Peyer's patch (tissue), 4 donors: ENCODE data around the gene BHLHA15. TPM values are rescaled to one million over a fixed set of nuclear protein-coding genes. Genes with fewer than 3 reads are reported as not detected.

Source experiments
- DNase-seq, 3 donors: peaks; one replicate each; pipeline ENCODE4 v3.0.0-alpha.2; 2017 to 2019
- H3K27ac ChIP-seq, 4 donors: fragments of 200-600 bp; sonication (generic); one replicate each; pipeline ENCODE4 v1.5.1; 2016 to 2019
- H3K27me3 ChIP-seq, 2 donors: fragments of 200-600 bp; sonication (generic); one replicate each; pipeline ENCODE4 v1.5.1; 2019
- H3K36me3 ChIP-seq, 3 donors: fragments of 200-600 bp; sonication (generic); one replicate each; pipeline ENCODE4 v1.5.1; 2016 to 2019
- H3K4me1 ChIP-seq, 4 donors: fragments of 200-600 bp; sonication (generic); one replicate each; pipeline ENCODE4 v1.5.1; 2016 to 2019
- H3K4me3 ChIP-seq, 4 donors: fragments of 200-600 bp; sonication (generic); 1 replicate in 3 of 4; 2 replicates in 1 of 4; pipeline ENCODE4 v1.5.1; 2016 to 2019; ENCODE audit warnings: mild to moderate bottlenecking in 1 of 4
- H3K9me3 ChIP-seq, 4 donors: fragments of 200-600 bp; sonication (generic); one replicate each; pipeline ENCODE4 v1.5.1; 2016 to 2019; ENCODE audit warnings: mild to moderate bottlenecking in 1 of 4
- CTCF ChIP-seq, 6 experiments: fragments of 450-650 bp in 4 of 6; fragments of 200-600 bp in 2 of 6; sonication (generic) in 1 of 6; IDR thresholded peaks; one replicate each; pipeline ENCODE4 v1.5.1; 2017 to 2019; ENCODE audit warnings: antibody characterized with exemption in 6 of 6, mild to moderate bottlenecking in 3 of 6, moderate library complexity in 1 of 6
- POLR2A ChIP-seq, 2 donors: fragments of 450-650 bp; IDR thresholded peaks; one replicate each; pipeline ENCODE4 v1.5.1; 2017; ENCODE audit warnings: antibody characterized with exemption in 2 of 2, mild to moderate bottlenecking in 2 of 2, moderate library complexity in 2 of 2
- total RNA-seq, 4 donors: library from RNA; depleted of rRNA; stranded (reverse); fragments of >200 nt; gene quantifications; one replicate each; pipeline ENCODE4 v1.1.0, GENCODE V29; 2016

BHLHA15 gene
- total RNA-seq, 4 donors from 2014 or later = 1.6 to 9.9 TPM; not detected in 2

GRCh38 chr7:98227939-98228338 lies 16.7 kb downstream of the BHLHA15 start:
- Histone ChIP-seq H3K4me1 (no peaks in the 10 kb centered on the region), H3K27me3 (no peaks in the 10 kb centered on the region), H3K9me3 (no peaks in the 10 kb centered on the region), H3K4me3 (no peak overlapping the region), H3K36me3 (peaks cover 0 to 52% (median 0%) of the 10 kb centered on the region in 3 donors), H3K27ac (no peak overlapping the region)
- DNase-seq = no peak
- TF ChIP-seq POLR2A (IDR thresholded peaks at IDR 0.05) (no peak), CTCF (IDR thresholded peaks at IDR 0.05) (no peak)

- TF ChIP-seq POLR2A (IDR thresholded peaks at IDR 0.05) (no peak), CTCF (IDR thresholded peaks at IDR 0.05) (no peak)
- no peak for DNase-seq
- no peaks in the 10 kb centered on the region for H3K27me3 ChIP-seq
- H3K9me3 ChIP-seq = no peaks in the 10 kb centered on the region
- no peak overlapping the region for H3K27ac ChIP-seq
- H3K36me3 ChIP-seq = peaks cover 0 to 56% (median 0%) of the 10 kb centered on the region in 3 donors
- no peak overlapping the region for H3K4me3 ChIP-seq
- no peaks in the 10 kb centered on the region for H3K4me1 ChIP-seq
Measured at GRCh38 chr7:98228801-98229200, 17.6 kb downstream of the BHLHA15 start.

DNA sequence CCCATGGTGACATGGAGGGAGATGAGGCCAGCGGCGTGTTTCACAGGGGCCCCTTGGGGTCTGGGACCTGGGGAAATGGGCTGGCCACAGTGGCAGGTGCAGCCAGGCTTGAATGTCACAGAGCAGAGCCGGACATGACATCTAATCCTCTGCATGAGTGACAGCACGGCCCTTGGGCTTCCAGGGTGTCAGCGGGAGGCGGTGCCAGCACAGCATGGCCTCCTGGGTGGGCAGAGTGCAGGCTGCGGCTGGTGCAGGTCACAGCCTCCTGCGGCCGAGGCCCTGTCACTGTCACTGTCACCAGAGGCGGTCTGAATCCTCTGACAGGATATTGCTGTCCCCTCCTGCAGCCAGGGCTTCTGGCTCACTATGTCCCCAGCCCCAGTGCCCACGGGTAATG lies 18.2 kb downstream of the BHLHA15 start:
- TF ChIP-seq CTCF (IDR thresholded peaks at IDR 0.05) = no peak
- no peak for TF ChIP-seq POLR2A (IDR thresholded peaks at IDR 0.05)
- no peak overlapping the region for H3K4me3 ChIP-seq
- H3K27ac ChIP-seq = no peak overlapping the region
- H3K4me1 ChIP-seq = no peaks in the 10 kb centered on the region
- no peaks in the 10 kb centered on the region for H3K9me3 ChIP-seq
- no peak for DNase-seq
- H3K27me3 ChIP-seq = no peaks in the 10 kb centered on the region
- peaks cover 0 to 50% (median 0%) of the 10 kb centered on the region in 3 donors for H3K36me3 ChIP-seq

DNA sequence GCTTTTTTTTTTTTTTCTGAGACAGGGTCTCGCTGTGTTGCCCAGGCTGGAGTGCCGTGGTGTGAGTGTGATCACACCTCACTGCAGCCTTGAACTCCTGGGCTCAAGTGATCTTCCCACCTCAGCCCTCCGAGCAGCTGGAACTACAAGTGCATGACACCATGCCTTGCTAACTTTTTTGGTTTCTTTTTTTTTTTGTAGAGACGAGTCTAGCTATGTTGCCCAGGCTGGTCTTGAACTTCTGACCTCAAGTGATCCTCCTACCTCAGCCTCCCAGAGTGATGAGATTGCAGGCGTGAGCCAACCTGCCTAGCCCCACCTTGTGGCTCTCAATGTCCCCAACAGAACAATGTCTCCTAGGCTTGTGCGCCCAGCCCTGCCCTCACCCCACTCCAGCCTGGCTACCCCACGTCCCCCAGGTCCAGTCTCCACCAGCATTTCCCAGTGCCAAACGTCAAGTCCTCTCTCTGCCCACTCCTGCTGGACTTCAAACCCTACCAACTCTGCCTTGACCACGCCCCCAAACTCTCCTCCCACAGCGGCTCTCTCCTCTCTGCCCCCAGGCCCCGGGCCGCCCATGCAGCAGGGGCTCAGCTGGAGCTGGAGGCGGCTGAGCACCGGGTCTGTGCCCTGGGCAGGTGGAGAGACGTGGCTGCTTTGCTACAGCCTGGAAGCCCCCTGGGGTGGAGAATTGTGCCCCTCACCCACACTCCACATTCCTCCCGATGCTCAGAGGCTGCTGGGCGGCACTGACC lies 18.9 kb downstream of the BHLHA15 start:
- no peaks in the 10 kb centered on the region for H3K4me1 ChIP-seq
- no peak for DNase-seq
- no peak overlapping the region for H3K4me3 ChIP-seq
- peaks cover 0 to 46% (median 0%) of the 10 kb centered on the region in 3 donors for H3K36me3 ChIP-seq
- no peak for TF ChIP-seq CTCF (IDR thresholded peaks at IDR 0.05)
- TF ChIP-seq POLR2A (IDR thresholded peaks at IDR 0.05) = no peak
- H3K27ac ChIP-seq = no peak overlapping the region
- H3K9me3 ChIP-seq = no peaks in the 10 kb centered on the region
- H3K27me3 ChIP-seq = no peaks in the 10 kb centered on the region

DNA sequence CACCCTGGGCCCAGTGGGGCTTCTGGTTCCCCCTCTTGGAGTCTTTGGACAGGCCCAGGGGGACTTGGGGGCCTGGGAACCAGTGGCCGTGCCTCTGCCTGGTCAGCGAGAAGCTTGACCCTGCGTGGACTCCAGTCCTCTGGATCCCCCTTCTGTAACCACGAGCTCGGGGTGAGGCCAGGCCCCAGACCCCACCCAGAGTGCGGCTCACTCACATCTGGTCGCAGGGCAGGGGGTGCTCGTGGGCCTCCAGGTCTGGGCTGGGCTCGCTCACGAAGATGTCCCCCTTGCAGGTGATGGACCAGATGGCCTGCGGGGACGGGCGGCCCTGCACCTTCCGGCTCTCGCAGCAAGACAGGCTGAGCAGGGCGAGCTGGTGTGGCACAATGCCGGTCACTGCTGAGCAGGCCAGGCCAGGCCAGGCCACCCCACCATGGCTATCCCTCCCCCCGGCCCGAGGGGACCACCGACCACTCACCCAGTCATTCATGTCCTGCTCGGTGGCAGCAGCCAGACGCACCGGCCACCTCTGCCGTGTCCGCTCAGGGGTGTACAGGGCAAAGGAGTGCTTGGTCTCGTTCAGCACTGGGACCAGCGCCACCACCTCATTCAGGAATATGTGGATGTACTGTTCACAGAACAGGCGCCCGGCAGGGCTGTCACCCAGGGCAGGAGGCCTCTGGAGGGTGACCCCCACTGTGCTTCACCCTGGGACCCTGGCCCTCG lies 19.7 kb downstream of the BHLHA15 start:
- Histone ChIP-seq H3K4me1 (no peaks in the 10 kb centered on the region), H3K4me3 (no peak overlapping the region), H3K36me3 (peaks cover 0 to 46% (median 0%) of the 10 kb centered on the region in 3 donors), H3K27ac (no peak overlapping the region), H3K9me3 (no peaks in the 10 kb centered on the region), H3K27me3 (no peaks in the 10 kb centered on the region)
- DNase-seq = no peak
- TF ChIP-seq CTCF (IDR thresholded peaks at IDR 0.05) (no peak), POLR2A (IDR thresholded peaks at IDR 0.05) (no peak)
